HCT116 (cell line): ENCODE data around the gene SLC5A12. TPM values are rescaled to one million over a fixed set of nuclear protein-coding genes. Genes with fewer than 3 reads are reported as not detected.

ENCODE experiments used
- ATAC-seq: fragments of 200-7000 bp; cut with Tn5 transposase; 2 replicates; pipeline ENCODE4 v1.9.1; 2020; ENCODE audit warnings: mild to moderate bottlenecking, moderate library complexity
- BruUV-seq: library from RNA; stranded (reverse); fragments of 400-500 nt; replicated peaks from 2 replicates; lab custom pipeline; 2021; lab: Mats Ljungman, UMichigan
- CTCF ChIA-PET: fragments of 300-600 bp; sonication (Branson Sonifier 250); formaldehyde crosslinking; loops from one replicate; lab custom pipeline; 2021; ENCODE audit warnings: antibody characterized with exemption; lab: Charles Lee
- POLR2A ChIA-PET: fragments of 300-600, 350-600 bp; sonication (Branson Sonifier 250); formaldehyde crosslinking; loops from one replicate; lab custom pipeline; 2021; ENCODE audit warnings: antibody characterized with exemption; lab: Charles Lee
- RAD21 ChIA-PET, 2 experiments: fragments of 300-600 bp; sonication (Branson Sonifier 250); formaldehyde crosslinking; loops; one replicate each; lab custom pipeline; 2023; ENCODE audit warnings: low total read pairs in 2 of 2; ENCODE audit not compliant: uncharacterized antibody in 2 of 2, unreplicated experiment in 2 of 2, low non-redundant PET in 1 of 2; lab: Charles Lee
- DNase-seq: peaks from one replicate; pipeline ENCODE4 v3.0.0-alpha.2; 2010; ENCODE audit warnings: low read depth, low spot score
- H2AFZ ChIP-seq: fragments of 200-600 bp; shearing (Covaris generic), sonication (generic); 2 replicates; pipeline ENCODE4 v1.6.1; 2017; ENCODE audit warnings: low read depth, mixed run types, mixed read lengths, antibody characterized with exemption, low read length; ENCODE audit not compliant: poor library complexity, severe bottlenecking
- H3K27ac ChIP-seq: 2 replicates; pipeline ENCODE4 v1.5.1; 2012; ENCODE audit warnings: low read depth, low read length
- H3K27me3 ChIP-seq: fragments of 200-600 bp; sonication (generic); 2 replicates; pipeline ENCODE4 v1.6.1; 2016; ENCODE audit warnings: mixed run types, low read length, mixed read lengths; ENCODE audit not compliant: insufficient read depth
- H3K36me3 ChIP-seq, 2 experiments: fragments of 200-500 bp in 1 of 2; fragments of 200-600 bp in 1 of 2; sonication (Bioruptor generic) in 1 of 2; sonication (generic) in 1 of 2; 2 replicates each; pipeline versions ENCODE4 v1.5.1 to v1.6.1; 2014 to 2016; ENCODE audit warnings: low read length in 2 of 2, inconsistent platforms in 1 of 2, mixed read lengths in 1 of 2, mixed run types in 1 of 2; ENCODE audit not compliant: insufficient read depth in 2 of 2, control insufficient read depth in 1 of 2
- H3K4me1 ChIP-seq, 2 experiments: fragments of 200-600 bp in 1 of 2; sonication (generic) in 1 of 2; 2 replicates each; pipeline versions ENCODE4 v1.5.1 to v1.6.1; 2012 to 2017; ENCODE audit warnings: low read length in 2 of 2, inconsistent platforms in 1 of 2, mild to moderate bottlenecking in 1 of 2, mixed read lengths in 1 of 2, mixed run types in 1 of 2, moderate library complexity in 1 of 2; ENCODE audit not compliant: insufficient read depth in 2 of 2, control insufficient read depth in 1 of 2
- H3K4me2 ChIP-seq: fragments of 200-600 bp; sonication (generic); 2 replicates; pipeline ENCODE4 v1.6.1; 2017; ENCODE audit warnings: mixed run types, low read length, mixed read lengths
- H3K4me3 ChIP-seq, 2 experiments: fragments of 200-600 bp in 1 of 2; sonication (generic) in 1 of 2; replicated peaks in 1 of 2; 2 replicates each; pipeline ENCODE4 v1.5.1; 2011 to 2016; ENCODE audit warnings: low read length in 2 of 2, control low read depth in 1 of 2, low read depth in 1 of 2, mild to moderate bottlenecking in 1 of 2, mixed read lengths in 1 of 2, mixed run types in 1 of 2
- H3K79me2 ChIP-seq: fragments of 200-600 bp; sonication (generic); 2 replicates; pipeline ENCODE4 v1.6.1; 2017; ENCODE audit warnings: mild to moderate bottlenecking, mixed run types, low read length, moderate library complexity, mixed read lengths; ENCODE audit not compliant: insufficient read depth
- H3K9ac ChIP-seq: fragments of 200-600 bp; sonication (generic); 2 replicates; pipeline ENCODE4 v1.6.1; 2016; ENCODE audit warnings: low read length, mixed read lengths
- H3K9me2 ChIP-seq: fragments of 200-600 bp; sonication (generic), shearing (Covaris generic); 2 replicates; pipeline ENCODE4 v1.6.1; 2017; ENCODE audit warnings: mixed run types, mild to moderate bottlenecking, moderate library complexity; ENCODE audit not compliant: insufficient read depth
- H3K9me3 ChIP-seq, 2 experiments: fragments of 200-500 bp in 1 of 2; fragments of 200-600 bp in 1 of 2; sonication (Bioruptor generic) in 1 of 2; sonication (generic) in 1 of 2; 2 replicates each; pipeline ENCODE4 v1.6.1; 2014 to 2017; ENCODE audit warnings: low read length in 2 of 2, mixed read lengths in 2 of 2, inconsistent platforms in 1 of 2, low read depth in 1 of 2, mild to moderate bottlenecking in 1 of 2, mixed run types in 1 of 2, moderate library complexity in 1 of 2; ENCODE audit not compliant: control insufficient read depth in 1 of 2, insufficient read depth in 1 of 2
- H4K20me1 ChIP-seq: fragments of 200-600 bp; sonication (generic), shearing (Covaris generic); 2 replicates; pipeline ENCODE4 v1.6.1; 2017; ENCODE audit warnings: mixed run types, mild to moderate bottlenecking, moderate library complexity; ENCODE audit not compliant: insufficient read depth
- CTCF ChIP-seq, 3 experiments: fragments of 200-600 bp in 1 of 3; sonication (generic) in 1 of 3; IDR thresholded peaks in 2 of 3; conservative IDR thresholded peaks in 1 of 3; 2 replicates each; pipeline ENCODE4 v1.5.1; 2012 to 2017; ENCODE audit warnings: low read depth in 2 of 3, low read length in 2 of 3, antibody characterized with exemption in 1 of 3, borderline replicate concordance in 1 of 3, control low read depth in 1 of 3, mild to moderate bottlenecking in 1 of 3, mixed read lengths in 1 of 3, mixed run types in 1 of 3, moderate library complexity in 1 of 3; ENCODE audit not compliant: insufficient read depth in 1 of 3
- EGR1 ChIP-seq: IDR thresholded peaks from 2 replicates; pipeline ENCODE4 v1.6.1; 2012; ENCODE audit warnings: low read depth
- ELF1 ChIP-seq: IDR thresholded peaks from 2 replicates; pipeline ENCODE4 v1.6.1; 2012; ENCODE audit warnings: low read depth, borderline replicate concordance
- FOSL1 ChIP-seq: IDR thresholded peaks from 2 replicates; pipeline ENCODE4 v1.6.1; 2012; ENCODE audit warnings: low read depth
- POLR2A ChIP-seq: IDR thresholded peaks from 2 replicates; pipeline ENCODE4 v1.7.0; 2011; ENCODE audit warnings: borderline replicate concordance; ENCODE audit not compliant: insufficient read depth, insufficient read length; ENCODE audit errors: extremely low read depth
- REST ChIP-seq: IDR thresholded peaks from 2 replicates; pipeline ENCODE4 v1.6.1; 2012; ENCODE audit warnings: low read depth
- SIN3A ChIP-seq: IDR thresholded peaks from 2 replicates; pipeline ENCODE4 v1.6.1; 2012; ENCODE audit warnings: low read depth
- SP1 ChIP-seq: IDR thresholded peaks from 2 replicates; pipeline ENCODE4 v1.6.1; 2012; ENCODE audit warnings: low read depth
- SRF ChIP-seq: IDR thresholded peaks from 2 replicates; pipeline ENCODE4 v1.6.1; 2012; ENCODE audit warnings: low read depth
- TCF7L2 ChIP-seq: IDR thresholded peaks from 2 replicates; pipeline ENCODE4 v1.7.0; 2011; ENCODE audit warnings: borderline replicate concordance, inconsistent platforms; ENCODE audit not compliant: insufficient read depth, insufficient read length; ENCODE audit errors: extremely low read depth
- YY1 ChIP-seq: IDR thresholded peaks from 2 replicates; pipeline ENCODE4 v1.6.1; 2011; ENCODE audit warnings: low read length, low read depth, moderate library complexity, mild to moderate bottlenecking; ENCODE audit not compliant: insufficient replicate concordance; ENCODE audit errors: extremely low read depth
- ZBTB33 ChIP-seq: IDR thresholded peaks from 2 replicates; pipeline ENCODE4 v1.6.1; 2011; ENCODE audit warnings: mild to moderate bottlenecking, low read length, moderate library complexity; ENCODE audit not compliant: insufficient replicate concordance; ENCODE audit errors: extremely low read depth
- ZFX ChIP-seq: fragments of 450-650 bp; IDR thresholded peaks from 2 replicates; pipeline ENCODE4 v1.6.1; 2017
- ZNF274 ChIP-seq: fragments of 200-500 bp; sonication (Bioruptor generic); IDR thresholded peaks from 2 replicates; pipeline ENCODE4 v1.6.1; 2014; ENCODE audit warnings: mild to moderate bottlenecking, low read depth, low read length, inconsistent platforms
- intact Hi-C: fragments of 100-400 bp; cut with micrococcal nuclease; formaldehyde crosslinking; loops from 2 replicates; pipeline ENCODE4 v1.10.0; 2022
- total RNA-seq: library from RNA; stranded (reverse); gene quantifications from one replicate; pipeline ENCODE4 v1.2.1, GENCODE V29; 2021; ENCODE audit not compliant: unreplicated experiment
- TF ChIP-seq, protein P1 (sequence below): IDR thresholded peaks from 2 replicates; pipeline ENCODE4 v1.6.1; 2012

Gene SLC5A12
- total RNA-seq, 1 experiment from 2014 or later: not detected

DNA sequence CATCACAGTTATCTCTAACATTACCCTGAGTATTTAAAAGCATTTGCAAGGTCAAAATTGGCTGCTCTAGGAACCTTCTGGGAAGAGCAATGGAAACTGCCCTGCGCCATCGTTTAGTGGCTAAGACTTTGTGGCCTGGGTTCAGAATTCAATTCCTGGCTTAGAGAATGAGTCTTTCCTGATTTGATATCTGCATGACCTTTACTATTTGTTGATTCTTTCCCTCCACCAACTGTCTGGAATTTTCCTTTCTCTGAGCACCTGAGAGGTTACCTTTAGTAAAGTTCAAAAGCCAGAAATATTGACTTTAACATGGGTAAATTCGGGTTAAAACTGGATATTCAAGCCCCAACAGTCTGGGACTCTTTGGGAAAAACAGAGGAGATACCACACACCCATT lies 43.0 kb upstream of the SLC5A12 start:
- Histone ChIP-seq H3K27me3 (no peaks in the 10 kb centered on the region), H3K9me2 (no peaks in the 10 kb centered on the region), H3K4me3 (no peak overlapping the region), H4K20me1 (no peaks in the 10 kb centered on the region), H3K79me2 (no peaks in the 10 kb centered on the region), H3K4me2 (no peak overlapping the region), H3K27ac (no peak overlapping the region), H2AFZ (no peak overlapping the region), H3K36me3 (no peaks in the 10 kb centered on the region), H3K9ac (no peak overlapping the region)
- no TSS peak for BruUV-seq
- intact Hi-C loops: no loop called here
- no peak for ATAC-seq
- TF ChIP-seq YY1: no peak
- TF ChIP-seq FOSL1: no peak
- no peak for TF ChIP-seq REST
- no peak for TF ChIP-seq TCF7L2
- no peak for TF ChIP-seq POLR2A
- TF ChIP-seq SRF: no peak
- no peak for TF ChIP-seq CTCF (IDR thresholded peaks at IDR 0.05 in 2 of 3, conservative IDR thresholded peaks at IDR 0.05 in 1 of 3; ENCODE audit: borderline replicate concordance in 1 of 3, insufficient read depth in 1 of 3, low read depth in 2 of 3, low read length in 2 of 3)
- TF ChIP-seq, protein P1, sequence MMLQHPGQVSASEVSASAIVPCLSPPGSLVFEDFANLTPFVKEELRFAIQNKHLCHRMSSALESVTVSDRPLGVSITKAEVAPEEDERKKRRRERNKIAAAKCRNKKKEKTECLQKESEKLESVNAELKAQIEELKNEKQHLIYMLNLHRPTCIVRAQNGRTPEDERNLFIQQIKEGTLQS: no peak
- no peak for TF ChIP-seq EGR1
- no peak for TF ChIP-seq ZFX
- no peak for TF ChIP-seq ELF1
- TF ChIP-seq ZBTB33: no peak
- no peak for TF ChIP-seq ZNF274
- TF ChIP-seq SIN3A: no peak
- no peak for TF ChIP-seq SP1
- TF ChIP-seq, all 23 proteins: peak for 0
- RAD21 ChIA-PET: no interaction called here
- no peaks in the 10 kb centered on the region for H3K4me1 ChIP-seq
- CTCF ChIA-PET: no interaction called here
- peaks cover 0 to 3% of the 10 kb centered on the region in 2 experiments; a peak in 2 of 4 replicates for H3K9me3 ChIP-seq
- DNase-seq: no peak
- POLR2A ChIA-PET: no interaction called here
